ENCODE data around the gene AQP3. TPM values are rescaled to one million over a fixed set of nuclear protein-coding genes. Genes with fewer than 3 reads are reported as not detected.
A peak's percentile ranks its signal among the peaks of the same experiment; 100 is the strongest.
"Not testable (repeated sequence)": the region's sequence is repeated elsewhere in the genome, so short reads cannot be mapped to it uniquely, and the experiment has no call there.

Gene AQP3
- total RNA-seq (2014; rRNA removed; shearing (Covaris generic)) = 1.9 and 3.5 TPM in 2 replicates

- DNase-seq (ENCODE audit: low read depth) = peak; percentile 89
These were observed at the start of gene AQP3 for GRCh38 chr9:33446946-33447798. Gene AQP3 (minus strand): TSS chr9:33447593. CDS start chr9:33447530, 63 bp downstream.

- not testable (repeated sequence) for DNase-seq (ENCODE audit: low read depth)
These were observed 46.4 kb upstream of the AQP3 start for GRCh38 chr9:33493819-33494218.

GRCh38 chr9:33489066-33489465, 41.7 kb upstream of the AQP3 start:
- no peak for DNase-seq (ENCODE audit: low read depth)

- DNase-seq (ENCODE audit: low read depth) = not testable (repeated sequence)
These were observed 37.9 kb upstream of the AQP3 start for GRCh38 chr9:33485312-33485711.

- DNase-seq (ENCODE audit: low read depth) = no peak
These were observed 33.6 kb upstream of the AQP3 start for GRCh38 chr9:33480976-33481375.

- no peak for DNase-seq (ENCODE audit: low read depth)
These were observed 32.7 kb upstream of the AQP3 start for GRCh38 chr9:33480106-33480505.

- DNase-seq (ENCODE audit: low read depth) = no peak
These were observed 29.1 kb upstream of the AQP3 start for GRCh38 chr9:33476503-33476902.

GRCh38 chr9:33475357-33475756, 28.0 kb upstream of the AQP3 start:
- DNase-seq (ENCODE audit: low read depth) = no peak

GRCh38 chr9:33473643-33474352, 26.4 kb upstream of the AQP3 start, which contains the start of gene NOL6:
Gene NOL6 (minus strand): TSS chr9:33473924. CDS start chr9:33473842, 82 bp downstream.
- peak; percentile 100 for DNase-seq (ENCODE audit: low read depth)

- no peak for DNase-seq (ENCODE audit: low read depth)
These were observed 25.7 kb upstream of the AQP3 start for GRCh38 chr9:33472881-33473615.

- DNase-seq (ENCODE audit: low read depth) = no peak
These were observed 24.9 kb upstream of the AQP3 start for GRCh38 chr9:33472171-33472880.

- DNase-seq (ENCODE audit: low read depth) = no peak
These were observed 24.0 kb upstream of the AQP3 start for GRCh38 chr9:33471361-33471760.

GRCh38 chr9:33469891-33470290, 22.5 kb upstream of the AQP3 start:
- no peak for DNase-seq (ENCODE audit: low read depth)

GRCh38 chr9:33468797-33469621, 21.6 kb upstream of the AQP3 start:
- no peak for DNase-seq (ENCODE audit: low read depth)

- no peak for DNase-seq (ENCODE audit: low read depth)
These were observed 20.9 kb upstream of the AQP3 start for GRCh38 chr9:33468215-33468730.

- DNase-seq (ENCODE audit: low read depth) = no peak
These were observed 20.1 kb upstream of the AQP3 start for GRCh38 chr9:33467526-33467925.

- peak; percentile 61 for DNase-seq (ENCODE audit: low read depth)
These were observed 19.4 kb upstream of the AQP3 start for GRCh38 chr9:33466565-33467495.

- no peak for DNase-seq (ENCODE audit: low read depth)
These were observed 18.5 kb upstream of the AQP3 start for GRCh38 chr9:33465596-33466564.

All from Daoy (cell line).